ENCODE results near the gene EHBP1L1.

The EHBP1L1 gene

GRCh38 chr11:65576867-65577755 lies 1.3 kb downstream of the EHBP1L1 start:
- peak in 5 of 51 donors; percentile 12 to 54 (median 17) for DNase-seq

GRCh38 chr11:65577756-65578109 lies 1.9 kb downstream of the EHBP1L1 start:
- no peak for DNase-seq

- no peak for DNase-seq
These were observed 2.3 kb downstream of the EHBP1L1 start for GRCh38 chr11:65578134-65578533.

GRCh38 chr11:65578667-65579066 lies 2.8 kb downstream of the EHBP1L1 start:
- no peak for DNase-seq

- DNase-seq, result no peak
These were observed 3.4 kb downstream of the EHBP1L1 start for GRCh38 chr11:65579291-65579690.

GRCh38 chr11:65580031-65580692 lies 4.3 kb downstream of the EHBP1L1 start:
- no peak for DNase-seq

GRCh38 chr11:65580756-65581155 lies 4.9 kb downstream of the EHBP1L1 start:
- DNase-seq, result no peak

- DNase-seq, result no peak
These were observed 6.1 kb downstream of the EHBP1L1 start for GRCh38 chr11:65581928-65582327.

- no peak for DNase-seq
These were observed 7.7 kb downstream of the EHBP1L1 start for GRCh38 chr11:65583589-65583988.

- DNase-seq, result no peak
These were observed 8.3 kb downstream of the EHBP1L1 start for GRCh38 chr11:65584106-65584505.

- DNase-seq, result peak in 19 of 51 donors; percentile 9 to 67 (median 28)
These were observed 8.9 kb downstream of the EHBP1L1 start for GRCh38 chr11:65584723-65585171.

GRCh38 chr11:65585396-65586246 lies 9.8 kb downstream of the EHBP1L1 start:
- DNase-seq, result no peak

GRCh38 chr11:65586247-65586630 lies 10.4 kb downstream of the EHBP1L1 start:
- DNase-seq, result no peak

GRCh38 chr11:65586676-65587075 lies 10.8 kb downstream of the EHBP1L1 start:
- DNase-seq, result no peak

GRCh38 chr11:65588199-65589054 lies 12.6 kb downstream of the EHBP1L1 start:
- DNase-seq, result peak in 4 of 51 donors; percentile 11 to 43 (median 23)

- DNase-seq, result no peak
These were observed 13.8 kb downstream of the EHBP1L1 start for GRCh38 chr11:65589444-65590239.

GRCh38 chr11:65590240-65590738 lies 14.4 kb downstream of the EHBP1L1 start:
- DNase-seq, result peak in 3 of 51 donors; percentile 18 to 29 (median 23)

- DNase-seq, result no peak
These were observed 16.3 kb downstream of the EHBP1L1 start for GRCh38 chr11:65591939-65592857.

All from hypothalamus (tissue), 51 donors.